Measurements from ENCODE around the gene GRAMD1A.

Gene GRAMD1A

DNA sequence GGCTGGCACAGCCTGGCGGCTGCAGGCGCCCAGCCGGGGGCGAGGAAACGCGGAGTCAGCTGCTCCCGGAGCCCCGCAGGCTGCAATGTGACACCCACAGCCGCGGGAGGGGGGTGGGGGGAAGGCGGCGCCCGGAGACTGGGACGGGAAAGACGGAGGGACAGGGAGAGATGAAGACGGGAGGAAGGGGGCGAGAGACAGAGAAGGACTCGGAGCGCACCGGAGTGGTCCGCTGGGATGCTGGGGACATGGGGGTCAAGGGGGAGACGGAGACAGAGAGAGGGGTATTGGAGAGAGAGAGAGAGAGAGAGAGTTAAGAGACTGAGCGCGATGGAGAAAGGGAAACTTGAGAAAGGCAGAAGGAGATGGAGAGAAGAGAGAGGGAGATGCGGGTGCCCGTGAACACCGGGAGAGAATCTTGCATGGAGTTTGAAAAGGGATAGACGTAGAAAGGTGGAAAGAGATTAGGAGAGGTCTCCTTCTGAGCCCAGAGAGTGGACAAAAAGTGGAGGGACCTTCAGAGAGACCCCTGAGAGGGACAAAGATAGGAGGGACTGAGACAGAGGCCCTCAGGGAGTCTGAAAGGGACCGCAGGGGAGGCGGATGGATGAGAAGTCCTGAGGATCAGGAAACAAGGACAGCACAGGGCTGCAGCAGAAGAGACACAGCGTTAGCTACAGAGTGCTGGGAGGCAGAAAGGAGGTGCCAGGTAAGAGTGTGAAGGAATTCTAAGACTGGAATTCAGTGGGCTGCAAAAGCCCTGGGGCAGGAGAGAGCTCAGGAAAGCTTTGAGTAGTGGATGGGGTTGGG lies 31.2 kb downstream of the GRAMD1A start (continued):
- TF ChIP-seq ZBTB6 (tag by site-specific recombination; IDR thresholded peaks at IDR 0.05) (peak; percentile 100), ZFP69B (tag by site-specific recombination; IDR thresholded peaks at IDR 0.05) (peak; percentile 78; the same call in 1 of the 2 replicates), ZNF394 (tag by site-specific recombination; IDR thresholded peaks at IDR 0.05; ENCODE audit: borderline replicate concordance) (peak; percentile 93), RBAK (tag by site-specific recombination; IDR thresholded peaks at IDR 0.05) (no peak; the same call in 1 of the 2 replicates), ZNF76 (tag by site-specific recombination; IDR thresholded peaks at IDR 0.05; ENCODE audit: borderline replicate concordance, low read depth) (0 out of 2 replicates have a peak, but pooled peaks have one; percentile 38), ZNF530 (tag by site-specific recombination; IDR thresholded peaks at IDR 0.05; ENCODE audit: low read depth) (no peak), ZNF426 (tag by site-specific recombination; IDR thresholded peaks at IDR 0.05) (no peak), ZNF645 (tag by site-specific recombination; IDR thresholded peaks at IDR 0.05) (peak; percentile 92; the same call in 1 of the 2 replicates), ZNF777 (tag by site-specific recombination; IDR thresholded peaks at IDR 0.05; ENCODE audit: borderline replicate concordance) (peak; percentile 31; the same call in 1 of the 2 replicates), ZNF18 (tag by site-specific recombination; IDR thresholded peaks at IDR 0.05) (no peak), HIC1 (tag by site-specific recombination; IDR thresholded peaks at IDR 0.05) (peak; percentile 97), REPIN1 (tag by site-specific recombination; IDR thresholded peaks at IDR 0.05; ENCODE audit: low read depth) (0 out of 2 replicates have a peak, but pooled peaks have one; percentile 15), EGR2 (tag by site-specific recombination; IDR thresholded peaks at IDR 0.05; ENCODE audit: low read depth) (peak; percentile 95), GLIS1 (tag by site-specific recombination; IDR thresholded peaks at IDR 0.05) (peak; percentile 86), KLF9 (tag by site-specific recombination; IDR thresholded peaks at IDR 0.05; ENCODE audit: low read depth) (peak; percentile 86), ZNF677 (tag by site-specific recombination; IDR thresholded peaks at IDR 0.05) (no peak), ZNF423 (tag by site-specific recombination; IDR thresholded peaks at IDR 0.05) (peak; percentile 95), ZNF404 (tag by site-specific recombination; IDR thresholded peaks at IDR 0.05) (no peak), INSM2 (tag by site-specific recombination; IDR thresholded peaks at IDR 0.05) (peak; percentile 56), KLF7 (tag by site-specific recombination; IDR thresholded peaks at IDR 0.05; ENCODE audit: borderline replicate concordance) (0 out of 2 replicates have a peak, but pooled peaks have one; percentile 64), ZNF416 (tag by site-specific recombination; IDR thresholded peaks at IDR 0.05) (no peak), ZNF398 (tag by site-specific recombination; IDR thresholded peaks at IDR 0.05) (peak; percentile 97), ZNF138 (tag by site-specific recombination; IDR thresholded peaks at IDR 0.05; ENCODE audit: borderline replicate concordance) (peak; percentile 51; the same call in 1 of the 2 replicates), ZNF146 (tag by site-specific recombination; IDR thresholded peaks at IDR 0.05) (peak; percentile 13; the same call in 1 of the 2 replicates), ZBTB48 (tag by site-specific recombination; IDR thresholded peaks at IDR 0.05) (peak; percentile 95), ZNF654 (tag by site-specific recombination; IDR thresholded peaks at IDR 0.05; ENCODE audit: low read depth) (no peak), GFI1B (tag by site-specific recombination; IDR thresholded peaks at IDR 0.05) (peak; percentile 53; the same call in 1 of the 2 replicates), MZF1 (tag by site-specific recombination; IDR thresholded peaks at IDR 0.05; ENCODE audit: borderline replicate concordance) (no peak), ZNF202 (tag by site-specific recombination; IDR thresholded peaks at IDR 0.05; ENCODE audit: borderline replicate concordance) (peak; percentile 73; the same call in 1 of the 2 replicates)
